ENCODE data around the gene CCP110. TPM values are rescaled to one million over a fixed set of nuclear protein-coding genes. Genes with fewer than 3 reads are reported as not detected.

The CCP110 gene
- total and polyA plus RNA-seq, 4 donors: 7.4 to 67.9 (median 15.4) TPM

DNA sequence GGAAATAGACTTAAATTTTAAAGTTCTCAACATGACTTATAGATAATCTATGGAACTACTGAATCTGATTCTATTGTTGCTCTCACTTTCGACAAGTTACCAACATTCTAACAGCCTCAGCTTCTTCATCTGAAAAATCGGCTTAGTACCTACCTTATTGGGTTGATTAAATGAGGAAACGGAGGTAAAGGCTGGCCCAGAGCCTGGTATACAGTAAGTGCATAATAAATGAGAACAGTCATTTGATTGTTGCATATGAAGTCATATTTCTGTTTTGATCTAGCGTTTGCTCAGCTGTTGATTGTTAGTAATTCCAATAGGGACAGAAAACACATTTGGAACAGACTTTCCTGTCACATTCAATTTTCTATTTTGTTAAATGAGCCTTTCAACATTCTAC is 36.3 kb downstream of the CCP110 start:
- Histone ChIP-seq H3K27ac (ENCODE audit: low read depth in 1 of 2, low read length in 1 of 2) (no peak overlapping the region), H3K9ac (ENCODE audit: insufficient read depth in 1 of 2, low read length in 2 of 2) (no peak overlapping the region), H3K4me1 (ENCODE audit: control insufficient read depth in 5 of 5, insufficient read depth in 5 of 5, low read length in 5 of 5) (peaks cover 0 to 6% (median 0%) of the 10 kb centered on the region in 5 donors), H3K4me3 (no peak overlapping the region), H3K36me3 (ENCODE audit: control insufficient read depth in 4 of 4, insufficient read depth in 4 of 4, low read length in 4 of 4) (peaks cover 0 to 1% (median 0%) of the 10 kb centered on the region in 4 donors), H3K27me3 (ENCODE audit: control insufficient read depth in 3 of 3, insufficient read depth in 3 of 3, low read length in 2 of 3) (no peaks in the 10 kb centered on the region), H3K9me3 (ENCODE audit: control insufficient read depth in 4 of 4, insufficient read depth in 3 of 4, low read length in 3 of 4) (peaks cover 0 to 6% (median 1%) of the 10 kb centered on the region in 4 donors)
- WGBS, 2 donors: 96% methylated on average over 4 of the region's 4 CpGs
- no peak for ATAC-seq (ENCODE audit: insufficient read depth, low FRiP score)
- TF ChIP-seq, protein P1, sequence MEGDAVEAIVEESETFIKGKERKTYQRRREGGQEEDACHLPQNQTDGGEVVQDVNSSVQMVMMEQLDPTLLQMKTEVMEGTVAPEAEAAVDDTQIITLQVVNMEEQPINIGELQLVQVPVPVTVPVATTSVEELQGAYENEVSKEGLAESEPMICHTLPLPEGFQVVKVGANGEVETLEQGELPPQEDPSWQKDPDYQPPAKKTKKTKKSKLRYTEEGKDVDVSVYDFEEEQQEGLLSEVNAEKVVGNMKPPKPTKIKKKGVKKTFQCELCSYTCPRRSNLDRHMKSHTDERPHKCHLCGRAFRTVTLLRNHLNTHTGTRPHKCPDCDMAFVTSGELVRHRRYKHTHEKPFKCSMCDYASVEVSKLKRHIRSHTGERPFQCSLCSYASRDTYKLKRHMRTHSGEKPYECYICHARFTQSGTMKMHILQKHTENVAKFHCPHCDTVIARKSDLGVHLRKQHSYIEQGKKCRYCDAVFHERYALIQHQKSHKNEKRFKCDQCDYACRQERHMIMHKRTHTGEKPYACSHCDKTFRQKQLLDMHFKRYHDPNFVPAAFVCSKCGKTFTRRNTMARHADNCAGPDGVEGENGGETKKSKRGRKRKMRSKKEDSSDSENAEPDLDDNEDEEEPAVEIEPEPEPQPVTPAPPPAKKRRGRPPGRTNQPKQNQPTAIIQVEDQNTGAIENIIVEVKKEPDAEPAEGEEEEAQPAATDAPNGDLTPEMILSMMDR (IDR thresholded peaks at IDR 0.05; ENCODE audit: control extremely low read depth, extremely low read depth): no peak
- DNase-seq: no peak

DNA sequence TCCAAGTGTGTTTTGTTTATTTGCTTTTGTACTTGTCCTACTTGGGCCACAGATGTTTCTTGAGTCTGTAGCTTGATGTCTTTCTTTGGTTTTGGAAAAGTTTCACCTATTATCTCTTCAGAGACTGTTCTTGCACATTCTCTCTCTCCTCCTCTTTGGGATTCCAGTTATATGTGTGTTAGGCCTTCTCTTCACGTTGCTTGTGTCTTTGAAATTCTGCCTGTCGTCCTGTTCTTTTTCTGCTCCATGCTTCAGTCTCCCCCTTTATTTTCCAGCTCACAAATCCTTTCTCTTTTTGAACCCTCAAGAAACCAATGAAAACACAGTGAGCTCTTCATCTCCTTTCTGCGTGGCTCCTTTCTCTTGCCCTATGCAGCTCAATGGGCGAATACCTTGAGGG is 39.6 kb downstream of the CCP110 start:
- no peak overlapping the region for H3K4me3 ChIP-seq
- peaks cover 0 to 6% (median 1%) of the 10 kb centered on the region in 4 donors for H3K9me3 ChIP-seq (ENCODE audit: control insufficient read depth in 4 of 4, insufficient read depth in 3 of 4, low read length in 3 of 4)
- TF ChIP-seq, protein P1 (IDR thresholded peaks at IDR 0.05; ENCODE audit: control extremely low read depth, extremely low read depth): no peak
- 98 to 100% methylated on average over 4 of the region's 4 CpGs for WGBS, 2 donors
- H3K27me3 ChIP-seq (ENCODE audit: control insufficient read depth in 3 of 3, insufficient read depth in 3 of 3, low read length in 2 of 3): no peaks in the 10 kb centered on the region
- H3K9ac ChIP-seq (ENCODE audit: insufficient read depth in 1 of 2, low read length in 2 of 2): no peak overlapping the region
- no peak overlapping the region for H3K27ac ChIP-seq (ENCODE audit: low read depth in 1 of 2, low read length in 1 of 2)
- no peak for ATAC-seq (ENCODE audit: insufficient read depth, low FRiP score)
- H3K4me1 ChIP-seq (ENCODE audit: control insufficient read depth in 5 of 5, insufficient read depth in 5 of 5, low read length in 5 of 5): no peaks in the 10 kb centered on the region
- DNase-seq: peak in 1 of 3 donors; percentile 11
- peaks cover 4 to 17% (median 9%) of the 10 kb centered on the region in 4 donors for H3K36me3 ChIP-seq (ENCODE audit: control insufficient read depth in 4 of 4, insufficient read depth in 4 of 4, low read length in 4 of 4)

DNA sequence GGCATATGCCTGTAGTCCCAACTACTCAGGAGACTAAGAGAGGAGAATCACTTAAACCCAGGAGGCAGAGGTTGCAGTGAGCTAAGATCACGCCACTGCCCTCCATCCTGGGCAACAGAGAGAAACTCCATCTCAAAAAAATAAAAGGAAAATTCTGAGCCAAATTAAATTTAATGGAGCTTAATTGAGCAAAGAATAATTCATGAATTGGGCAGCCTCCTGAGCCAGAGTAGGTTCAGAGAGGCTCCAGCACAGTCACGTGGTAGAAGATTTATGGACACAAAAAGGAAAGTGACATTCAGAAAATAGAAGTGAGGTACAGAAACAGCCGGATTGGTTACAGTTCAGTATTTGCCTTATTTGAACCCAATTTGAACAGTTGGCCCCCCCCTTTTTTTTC is 42.6 kb downstream of the CCP110 start:
- H3K4me1 ChIP-seq (ENCODE audit: control insufficient read depth in 5 of 5, insufficient read depth in 5 of 5, low read length in 5 of 5): no peaks in the 10 kb centered on the region
- no peak for DNase-seq
- 94 to 98% methylated on average over 3 of the region's 3 CpGs for WGBS, 2 donors
- ATAC-seq (ENCODE audit: insufficient read depth, low FRiP score): no peak
- H3K27me3 ChIP-seq (ENCODE audit: control insufficient read depth in 3 of 3, insufficient read depth in 3 of 3, low read length in 2 of 3): no peaks in the 10 kb centered on the region
- peaks cover 10 to 37% (median 18%) of the 10 kb centered on the region in 4 donors for H3K36me3 ChIP-seq (ENCODE audit: control insufficient read depth in 4 of 4, insufficient read depth in 4 of 4, low read length in 4 of 4)
- H3K9ac ChIP-seq (ENCODE audit: insufficient read depth in 1 of 2, low read length in 2 of 2): no peak overlapping the region
- TF ChIP-seq, protein P1 (IDR thresholded peaks at IDR 0.05; ENCODE audit: control extremely low read depth, extremely low read depth): no peak
- H3K4me3 ChIP-seq: no peak overlapping the region
- peaks cover 0 to 6% (median 1%) of the 10 kb centered on the region in 4 donors for H3K9me3 ChIP-seq (ENCODE audit: control insufficient read depth in 4 of 4, insufficient read depth in 3 of 4, low read length in 3 of 4)
- H3K27ac ChIP-seq (ENCODE audit: low read depth in 1 of 2, low read length in 1 of 2): no peak overlapping the region

DNA sequence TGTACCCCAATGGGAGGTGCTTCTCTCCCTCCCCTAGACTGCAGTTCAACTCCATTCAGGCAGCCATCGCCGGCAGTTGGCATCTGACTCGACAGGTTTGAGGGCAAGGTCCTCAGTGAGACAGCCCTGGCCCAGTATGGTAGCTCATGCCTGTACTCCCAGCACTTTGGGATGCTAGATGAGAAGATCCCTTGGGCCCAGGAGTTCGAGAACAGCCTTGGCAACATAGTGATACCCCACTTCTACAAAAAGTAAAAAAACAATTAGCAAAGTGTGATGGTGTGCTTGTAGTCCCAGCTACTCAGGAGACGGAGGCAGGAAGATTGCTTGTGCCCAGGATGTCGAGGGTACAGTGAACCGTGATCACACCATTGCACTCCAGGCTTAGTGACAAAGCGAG is 43.8 kb downstream of the CCP110 start:
- DNase-seq (no peak), ATAC-seq (ENCODE audit: insufficient read depth, low FRiP score) (no peak)
- Histone ChIP-seq H3K36me3 (ENCODE audit: control insufficient read depth in 4 of 4, insufficient read depth in 4 of 4, low read length in 4 of 4) (peaks cover 10 to 39% (median 21%) of the 10 kb centered on the region in 4 donors), H3K27ac (ENCODE audit: low read depth in 1 of 2, low read length in 1 of 2) (no peak overlapping the region), H3K4me1 (ENCODE audit: control insufficient read depth in 5 of 5, insufficient read depth in 5 of 5, low read length in 5 of 5) (no peaks in the 10 kb centered on the region), H3K27me3 (ENCODE audit: control insufficient read depth in 3 of 3, insufficient read depth in 3 of 3, low read length in 2 of 3) (no peaks in the 10 kb centered on the region), H3K4me3 (no peak overlapping the region), H3K9me3 (ENCODE audit: control insufficient read depth in 4 of 4, insufficient read depth in 3 of 4, low read length in 3 of 4) (peaks cover 0 to 6% (median 1%) of the 10 kb centered on the region in 4 donors), H3K9ac (ENCODE audit: insufficient read depth in 1 of 2, low read length in 2 of 2) (no peak overlapping the region)
- 94 to 97% methylated on average over 8 of the region's 8 CpGs for WGBS, 2 donors
- TF ChIP-seq, protein P1 (IDR thresholded peaks at IDR 0.05; ENCODE audit: control extremely low read depth, extremely low read depth): no peak
